ENCODE measurements around the gene TBC1D5.

- TF ChIP-seq CTCF (IDR thresholded peaks at IDR 0.05; ENCODE audit: low read depth, low read length) (no peak), MYC (IDR thresholded peaks at IDR 0.05; ENCODE audit: low read depth, low read length) (no peak)
Observed at GRCh38 chr3:17674082-17674686, 68.2 kb downstream of the TBC1D5 start.

Data from NB4 (cell line).